ENCODE results near the gene SSH3. TPM values are rescaled to one million over a fixed set of nuclear protein-coding genes. Genes with fewer than 3 reads are reported as not detected.

Gene SSH3
- total and polyA plus RNA-seq, 4 experiments from 2014 or later: 0.79 to 26.3 (median 14.5) TPM

DNA sequence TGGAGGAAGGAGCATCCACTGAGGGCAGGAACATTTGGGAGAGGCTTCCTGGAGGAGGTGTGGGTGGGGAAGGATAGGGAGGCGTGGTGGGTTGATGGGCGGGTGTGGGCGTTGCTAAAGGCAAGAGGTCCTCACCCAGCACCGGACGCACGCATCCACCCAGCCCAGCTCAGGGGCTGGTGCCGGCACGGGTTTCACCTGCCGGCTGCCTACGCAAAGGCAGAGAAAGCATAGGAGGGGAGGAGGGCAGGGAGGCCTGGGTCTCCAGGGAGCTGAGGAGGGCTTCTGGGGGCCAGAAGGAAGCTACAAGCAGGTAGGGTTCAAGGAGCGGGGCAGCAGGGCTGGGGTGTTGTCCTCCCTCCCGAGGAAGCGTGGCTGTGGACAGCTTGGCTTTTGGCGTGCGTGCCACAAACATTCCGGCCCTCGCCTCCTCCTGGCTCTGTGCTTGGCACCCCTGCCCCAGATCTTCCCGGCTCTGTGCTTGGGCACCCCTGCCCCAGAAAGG lies 7.8 kb downstream of the SSH3 start:
- Histone ChIP-seq H3K4me1 (ENCODE audit: insufficient read depth, low read length) (peaks cover 42% of the 10 kb centered on the region), H3K9me3 (ENCODE audit: control insufficient read depth in 1 of 2, low read length in 2 of 2) (no peaks in the 10 kb centered on the region), H3K27me3 (ENCODE audit: insufficient read depth, low read length) (no peaks in the 10 kb centered on the region), H3K36me3 (ENCODE audit: insufficient read depth, low read length) (no peaks in the 10 kb centered on the region), H3K4me3 (ENCODE audit: low read length in 2 of 2) (no peak overlapping the region), H3K27ac (ENCODE audit: low read depth, low read length) (peak overlapping the region; percentile 55)
- Mint-ChIP-seq H3K4me1 (peaks cover 22 to 53% (median 39%) of the 10 kb centered on the region in 4 donors), H3K36me3 (no peaks in the 10 kb centered on the region), H3K4me3 (peak overlapping the region in 1 of 8 donors; percentile 49), H3K9me3 (no peaks in the 10 kb centered on the region), H3K27ac (peak overlapping the region; percentile 42 to 97 (median 82)), H3K27me3 (no peaks in the 10 kb centered on the region)
- intact Hi-C loops (cut with micrococcal nuclease): no loop called here
- ChIA-PET CTCF (ENCODE audit: partially characterized antibody) (interaction anchor here (1.4 kb wide), 1 partner anchor 21 kb away, joined by 4 read pairs; no protein-coding TSS in a partner anchor), POLR2A (ENCODE audit: partially characterized antibody) (interaction anchor here (1.3 to 13.1 kb wide), 4 partner anchors 8 to 44 kb away, joined by 4 to 358 read pairs (median 94); partner anchors contain the start of genes ANKRD13D, GRK2 and SSH3)
- DNase-seq: no peak

DNA sequence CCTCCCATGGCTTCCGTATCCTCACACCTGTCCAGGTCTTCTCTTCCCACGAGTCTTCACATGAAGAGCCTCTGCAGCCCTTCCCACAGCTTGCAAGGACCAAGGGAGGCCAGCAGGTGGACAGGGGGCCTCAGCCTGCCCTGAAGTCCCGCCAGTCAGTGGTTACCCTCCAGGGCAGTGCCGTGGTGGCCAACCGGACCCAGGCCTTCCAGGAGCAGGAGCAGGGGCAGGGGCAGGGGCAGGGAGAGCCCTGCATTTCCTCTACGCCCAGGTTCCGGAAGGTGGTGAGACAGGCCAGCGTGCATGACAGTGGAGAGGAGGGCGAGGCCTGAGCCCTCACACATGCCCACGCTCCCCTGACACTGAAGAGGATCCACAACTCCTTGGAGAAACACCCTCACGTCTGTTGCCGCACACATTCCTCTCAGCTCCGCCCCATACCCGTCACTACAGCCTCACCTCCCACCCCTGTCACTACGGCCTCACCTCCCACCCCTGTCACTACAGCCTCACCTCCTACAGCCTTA lies 8.3 kb downstream of the SSH3 start:
- POLR2A ChIA-PET (ENCODE audit: partially characterized antibody): interaction anchor here (1.3 to 13.1 kb wide), 3 partner anchors 8 to 44 kb away, joined by 4 to 358 read pairs (median 184); partner anchors contain the start of genes ANKRD13D, GRK2 and SSH3

DNA sequence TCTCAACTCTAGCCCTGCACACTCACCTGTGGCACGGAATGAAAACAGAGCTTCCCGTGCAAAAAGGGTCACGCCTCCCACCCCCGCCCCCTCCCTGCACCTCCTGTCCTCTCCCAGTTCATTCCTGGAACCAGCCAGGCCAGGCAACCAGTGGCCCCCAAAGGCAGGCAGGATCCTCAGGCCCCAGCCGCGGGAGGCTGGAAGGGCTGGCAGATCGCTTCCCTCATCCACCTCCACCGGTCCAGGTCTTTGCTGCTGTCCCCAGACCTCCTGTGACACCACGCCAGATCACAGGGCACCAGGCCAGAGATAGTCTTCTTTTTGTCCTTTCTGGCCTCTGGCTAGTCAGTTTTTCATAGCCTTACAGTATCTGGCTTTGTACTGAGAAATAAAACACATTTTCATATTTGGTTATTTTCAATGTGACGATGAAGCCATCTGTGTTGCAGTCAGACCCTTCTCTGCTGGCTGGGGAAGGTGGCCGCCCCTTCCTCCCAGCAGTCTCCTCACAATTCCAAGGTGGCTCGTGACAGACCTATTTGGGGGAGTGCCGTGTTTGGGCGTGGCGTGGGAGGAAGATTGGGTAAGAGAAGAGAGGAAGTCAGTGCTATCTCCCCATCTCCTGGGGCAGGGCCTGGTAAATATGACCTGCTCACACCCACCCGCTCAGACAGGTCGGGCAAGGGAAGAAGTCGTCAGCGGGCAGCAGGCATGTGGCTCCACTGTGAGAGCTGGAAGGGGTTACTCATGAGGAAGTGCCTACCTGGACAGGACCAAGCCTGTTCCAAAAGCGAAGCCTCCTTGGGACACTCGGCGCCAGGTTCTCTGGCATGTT lies 9.1 kb downstream of the SSH3 start:
- peak overlapping the region; percentile 55 for H3K27ac ChIP-seq (ENCODE audit: low read depth, low read length)
- peaks cover 0 to under 1% of the 10 kb centered on the region in 2 donors for H3K36me3 Mint-ChIP-seq
- H3K9me3 ChIP-seq (ENCODE audit: control insufficient read depth in 1 of 2, low read length in 2 of 2): no peaks in the 10 kb centered on the region
- ChIA-PET POLR2A (ENCODE audit: partially characterized antibody) (interaction anchor here (0.7 to 13.1 kb wide), 4 partner anchors 11 to 45 kb away, joined by 5 to 358 read pairs (median 140); partner anchors contain the start of genes ANKRD13D, GRK2 and SSH3), CTCF (ENCODE audit: partially characterized antibody) (interaction anchor here (1.0 to 11.2 kb wide), 4 partner anchors 9 to 49 kb away, joined by 3 to 155 read pairs (median 6); partner anchors contain the start of gene SSH3)
- peaks cover 45% of the 10 kb centered on the region for H3K4me1 ChIP-seq (ENCODE audit: insufficient read depth, low read length)
- peaks cover 24 to 60% (median 42%) of the 10 kb centered on the region in 4 donors for H3K4me1 Mint-ChIP-seq
- no peak overlapping the region for H3K4me3 ChIP-seq (ENCODE audit: low read length in 2 of 2)
- intact Hi-C loops (cut with micrococcal nuclease): no loop called here
- H3K36me3 ChIP-seq (ENCODE audit: insufficient read depth, low read length): no peaks in the 10 kb centered on the region
- peak overlapping the region; percentile 82 to 97 (median 93) for H3K27ac Mint-ChIP-seq
- H3K27me3 ChIP-seq (ENCODE audit: insufficient read depth, low read length): no peaks in the 10 kb centered on the region
- DNase-seq: peak; percentile 38 to 81 (median 48)
- H3K27me3 Mint-ChIP-seq: no peaks in the 10 kb centered on the region
- no peaks in the 10 kb centered on the region for H3K9me3 Mint-ChIP-seq
- H3K4me3 Mint-ChIP-seq: peak overlapping the region in 7 of 8 donors; percentile 76 to 89 (median 82)

More for the DNA sequence above, 8.3 kb downstream of the SSH3 start:
- CTCF ChIA-PET (ENCODE audit: partially characterized antibody): interaction anchor here (1.4 to 11.2 kb wide), 2 partner anchors 22 to 48 kb away, joined by 4 to 155 read pairs; no protein-coding TSS in a partner anchor
- Mint-ChIP-seq H3K4me1 (peaks cover 22 to 53% (median 39%) of the 10 kb centered on the region in 4 donors), H3K27ac (peak overlapping the region; percentile 80 to 97 (median 93)), H3K36me3 (no peaks in the 10 kb centered on the region), H3K27me3 (no peaks in the 10 kb centered on the region), H3K9me3 (no peaks in the 10 kb centered on the region), H3K4me3 (peak overlapping the region in 7 of 8 donors; percentile 33 to 74 (median 53))
- Histone ChIP-seq H3K36me3 (ENCODE audit: insufficient read depth, low read length) (no peaks in the 10 kb centered on the region), H3K9me3 (ENCODE audit: control insufficient read depth in 1 of 2, low read length in 2 of 2) (no peaks in the 10 kb centered on the region), H3K27me3 (ENCODE audit: insufficient read depth, low read length) (no peaks in the 10 kb centered on the region), H3K27ac (ENCODE audit: low read depth, low read length) (peak overlapping the region; percentile 55), H3K4me1 (ENCODE audit: insufficient read depth, low read length) (peaks cover 45% of the 10 kb centered on the region), H3K4me3 (ENCODE audit: low read length in 2 of 2) (no peak overlapping the region)
- intact Hi-C loops (cut with micrococcal nuclease): no loop called here
- no peak for DNase-seq

DNA sequence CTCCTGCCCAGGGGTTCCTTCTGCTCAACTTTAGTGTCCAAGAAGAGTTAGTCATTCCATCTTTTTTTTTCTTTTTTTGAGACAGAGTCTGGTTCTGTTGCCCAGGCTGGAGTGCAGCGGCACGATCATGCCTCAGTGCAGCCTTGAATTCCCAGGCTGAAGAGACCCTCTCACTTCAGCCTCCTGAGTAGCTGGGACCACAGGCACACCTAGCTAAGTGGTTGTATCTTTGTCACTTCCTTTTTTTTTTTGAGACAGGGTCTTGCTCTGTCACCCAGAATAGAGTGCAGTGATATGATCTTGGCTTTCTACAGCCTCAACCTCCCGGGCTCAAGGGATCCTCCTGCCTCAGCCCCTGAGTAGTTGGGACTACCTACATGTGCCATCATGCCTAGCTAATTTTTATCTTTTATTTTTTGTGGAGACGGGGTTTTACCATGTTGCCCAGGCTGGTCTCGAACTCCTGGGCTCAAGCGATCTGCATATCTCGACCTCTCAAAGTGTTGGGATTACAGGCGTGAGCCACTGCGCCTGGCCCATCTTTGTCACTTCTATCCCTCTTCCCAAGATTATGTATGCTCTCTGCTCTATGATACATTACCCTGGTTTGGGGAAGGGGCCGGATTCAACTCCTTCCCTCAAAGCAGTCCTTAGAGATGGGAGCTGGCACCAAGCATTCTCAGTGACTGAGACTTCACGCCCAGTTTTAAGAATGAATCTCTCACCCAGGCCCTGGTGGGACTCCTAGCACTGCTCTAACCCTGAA lies 10.0 kb downstream of the SSH3 start:
- peak overlapping the region in 7 of 8 donors; percentile 51 to 89 (median 74) for H3K4me3 Mint-ChIP-seq
- H3K27ac Mint-ChIP-seq: peak overlapping the region; percentile 82 to 97 (median 93)
- Histone ChIP-seq H3K36me3 (ENCODE audit: insufficient read depth, low read length) (no peaks in the 10 kb centered on the region), H3K27ac (ENCODE audit: low read depth, low read length) (peak overlapping the region; percentile 55), H3K4me3 (ENCODE audit: low read length in 2 of 2) (no peak overlapping the region), H3K9me3 (ENCODE audit: control insufficient read depth in 1 of 2, low read length in 2 of 2) (no peaks in the 10 kb centered on the region), H3K27me3 (ENCODE audit: insufficient read depth, low read length) (no peaks in the 10 kb centered on the region), H3K4me1 (ENCODE audit: insufficient read depth, low read length) (peaks cover 48% of the 10 kb centered on the region)
- ChIA-PET CTCF (ENCODE audit: partially characterized antibody) (interaction anchor here (0.7 to 11.2 kb wide), 7 partner anchors 10 to 91 kb away, joined by 3 to 155 read pairs (median 4); partner anchors contain the start of genes POLD4, SSH3 and TBC1D10C), POLR2A (ENCODE audit: partially characterized antibody) (interaction anchor here (0.7 to 13.1 kb wide), 7 partner anchors 11 to 73 kb away, joined by 3 to 358 read pairs (median 7); partner anchors contain the start of genes ANKRD13D, GRK2 and SSH3)
- H3K27me3 Mint-ChIP-seq: no peaks in the 10 kb centered on the region
- peaks cover 26 to 66% (median 47%) of the 10 kb centered on the region in 4 donors for H3K4me1 Mint-ChIP-seq
- H3K9me3 Mint-ChIP-seq: peaks cover 0 to 4% (median 0%) of the 10 kb centered on the region in 8 donors
- intact Hi-C loops (cut with micrococcal nuclease): no loop called here
- peaks cover 0 to 4% of the 10 kb centered on the region in 2 donors for H3K36me3 Mint-ChIP-seq
- no peak for DNase-seq

DNA sequence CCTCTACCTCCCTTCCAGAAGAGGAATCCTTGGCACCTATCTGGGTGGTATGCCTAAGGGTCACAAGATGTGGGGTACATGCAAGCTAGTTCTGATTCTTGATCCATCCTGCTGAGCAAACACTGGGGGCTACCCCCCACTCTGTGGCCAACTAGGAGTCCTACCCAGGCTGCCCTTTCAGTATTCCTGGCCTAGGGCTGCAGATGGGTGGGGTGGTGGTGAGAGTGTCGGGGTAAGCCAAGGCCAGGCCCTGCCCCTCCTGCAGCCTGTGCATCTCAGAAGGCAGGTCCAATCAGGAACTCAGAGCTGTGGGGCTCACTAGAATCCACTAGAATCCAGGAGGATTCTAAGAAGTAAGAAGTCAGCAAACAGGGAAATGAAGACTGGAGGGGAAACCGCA lies 10.9 kb downstream of the SSH3 start:
- Mint-ChIP-seq H3K4me3 (peak overlapping the region in 3 of 8 donors; percentile 7 to 44 (median 23)), H3K4me1 (peaks cover 31 to 70% (median 54%) of the 10 kb centered on the region in 4 donors)

DNA sequence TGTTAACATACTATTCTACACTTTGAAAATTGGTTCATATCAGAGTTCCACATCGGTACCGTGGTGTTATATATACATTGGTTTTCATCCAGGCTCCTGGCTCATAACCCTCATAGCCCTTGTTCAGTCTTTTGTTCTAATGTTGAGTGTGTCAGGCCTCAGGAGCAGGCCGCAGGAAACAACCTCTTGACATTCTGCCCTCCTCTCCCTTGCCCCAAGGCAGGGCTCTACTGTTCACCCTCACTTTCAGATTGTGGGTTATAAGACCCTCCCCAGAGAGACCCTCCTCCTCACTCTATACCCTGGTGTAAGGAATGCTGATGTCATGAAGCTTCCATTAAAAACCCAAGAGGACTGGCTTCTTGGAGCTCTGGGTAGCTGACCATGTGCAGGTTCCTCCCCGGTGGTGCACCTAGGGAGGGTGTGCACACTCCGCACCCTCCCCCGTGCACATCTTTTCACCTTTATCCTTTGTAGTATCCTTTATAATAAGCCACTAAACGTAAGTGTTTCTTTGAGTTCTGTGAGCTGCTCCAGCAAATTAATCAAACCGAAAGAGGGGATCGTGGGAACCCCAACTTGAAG lies 12.1 kb downstream of the SSH3 start:
- peak overlapping the region; percentile 29 to 77 (median 60) for H3K4me3 Mint-ChIP-seq
- H3K27ac Mint-ChIP-seq: peak overlapping the region in 6 of 7 donors; percentile 43 to 87 (median 77)
- intact Hi-C loops (cut with micrococcal nuclease): no loop called here
- Histone ChIP-seq H3K27me3 (ENCODE audit: insufficient read depth, low read length) (no peaks in the 10 kb centered on the region), H3K27ac (ENCODE audit: low read depth, low read length) (no peak overlapping the region), H3K4me1 (ENCODE audit: insufficient read depth, low read length) (peaks cover 51% of the 10 kb centered on the region), H3K9me3 (ENCODE audit: control insufficient read depth in 1 of 2, low read length in 2 of 2) (no peaks in the 10 kb centered on the region), H3K36me3 (ENCODE audit: insufficient read depth, low read length) (no peaks in the 10 kb centered on the region), H3K4me3 (ENCODE audit: low read length in 2 of 2) (no peak overlapping the region)
- peaks cover 32 to 65% (median 53%) of the 10 kb centered on the region in 4 donors for H3K4me1 Mint-ChIP-seq
- H3K9me3 Mint-ChIP-seq: peaks cover 0 to 4% (median 0%) of the 10 kb centered on the region in 8 donors
- peaks cover 0 to 4% of the 10 kb centered on the region in 2 donors for H3K36me3 Mint-ChIP-seq
- ChIA-PET POLR2A (ENCODE audit: partially characterized antibody) (interaction anchor here (1.0 to 13.1 kb wide), 9 partner anchors 14 to 93 kb away, joined by 3 to 358 read pairs (median 7); partner anchors contain the start of genes ANKRD13D, GRK2, POLD4 and SSH3), CTCF (ENCODE audit: partially characterized antibody) (interaction anchor here (0.6 to 11.2 kb wide), 8 partner anchors 13 to 250 kb away, joined by 3 to 155 read pairs (median 4); partner anchors contain the start of genes ANKRD13D and GRK2)
- H3K27me3 Mint-ChIP-seq: no peaks in the 10 kb centered on the region
- no peak for DNase-seq

More for the DNA sequence above, 10.9 kb downstream of the SSH3 start:
- Histone ChIP-seq H3K27ac (ENCODE audit: low read depth, low read length) (no peak overlapping the region), H3K4me1 (ENCODE audit: insufficient read depth, low read length) (peaks cover 51% of the 10 kb centered on the region), H3K4me3 (ENCODE audit: low read length in 2 of 2) (no peak overlapping the region), H3K9me3 (ENCODE audit: control insufficient read depth in 1 of 2, low read length in 2 of 2) (no peaks in the 10 kb centered on the region), H3K27me3 (ENCODE audit: insufficient read depth, low read length) (no peaks in the 10 kb centered on the region), H3K36me3 (ENCODE audit: insufficient read depth, low read length) (no peaks in the 10 kb centered on the region)
- peaks cover 0 to 4% (median 0%) of the 10 kb centered on the region in 8 donors for H3K9me3 Mint-ChIP-seq
- ChIA-PET CTCF (ENCODE audit: partially characterized antibody) (interaction anchor here (0.7 to 11.2 kb wide), 6 partner anchors 11 to 90 kb away, joined by 3 to 155 read pairs (median 6); partner anchors contain the start of genes GRK2, POLD4, SSH3 and TBC1D10C), POLR2A (ENCODE audit: partially characterized antibody) (interaction anchor here (1.0 to 13.1 kb wide), 7 partner anchors 12 to 94 kb away, joined by 3 to 358 read pairs (median 7); partner anchors contain the start of genes ANKRD13D, GRK2 and SSH3)
- peaks cover 0 to 4% of the 10 kb centered on the region in 2 donors for H3K36me3 Mint-ChIP-seq
- H3K27ac Mint-ChIP-seq: peak overlapping the region; percentile 37 to 92 (median 82)
- intact Hi-C loops (cut with micrococcal nuclease): no loop called here
- no peaks in the 10 kb centered on the region for H3K27me3 Mint-ChIP-seq
- no peak for DNase-seq
